ENCODE measurements around the gene SLC17A9. TPM values are rescaled to one million over a fixed set of nuclear protein-coding genes. Genes with fewer than 3 reads are reported as not detected.

Gene SLC17A9
- total RNA-seq, 1 experiment from 2014 or later = 0.17 TPM

GRCh38 chr20:62908971-62909791, 43.3 kb upstream of the SLC17A9 start:
- Histone ChIP-seq H3K27me3 (replicated peaks; ENCODE audit: insufficient read depth, low read depth, low read length, poor library complexity) (no peaks in the 10 kb centered on the region), H3K9me3 (ENCODE audit: low read depth, low read length, poor library complexity, severe bottlenecking) (no peaks in the 10 kb centered on the region), H3K4me3 (ENCODE audit: low read depth, low read length, poor library complexity, severe bottlenecking) (no peak overlapping the region), H3K4me1 (ENCODE audit: insufficient read depth, low read length, poor library complexity, severe bottlenecking) (no peaks in the 10 kb centered on the region), H3K27ac (ENCODE audit: low read depth, low read length, poor library complexity, severe bottlenecking) (no peak overlapping the region), H3K36me3 (ENCODE audit: insufficient read depth, low read length, poor library complexity, severe bottlenecking) (peaks cover 94% of the 10 kb centered on the region)
- intact Hi-C loops (cut with micrococcal nuclease; ENCODE audit: unreplicated experiment) = no loop called here
- no peak for TF ChIP-seq EZH2 (IDR thresholded peaks at IDR 0.05; ENCODE audit: borderline replicate concordance, low read depth, low read length, poor library complexity, severe bottlenecking)
- TF ChIP-seq CTCF (conservative IDR thresholded peaks at IDR 0.05; ENCODE audit: low read depth, low read length) = no peak
- no peak for DNase-seq (ENCODE audit: low spot score)
- no TSS peak for BruUV-seq (replicated peaks)
- POLR2A ChIA-PET (ENCODE audit: low non-redundant PET) = no interaction called here
- CTCF ChIA-PET = no interaction called here

GRCh38 chr20:62910217-62910766, 42.2 kb upstream of the SLC17A9 start:
- TF ChIP-seq EZH2 (IDR thresholded peaks at IDR 0.05; ENCODE audit: borderline replicate concordance, low read depth, low read length, poor library complexity, severe bottlenecking) (no peak), CTCF (conservative IDR thresholded peaks at IDR 0.05; ENCODE audit: low read depth, low read length) (no peak)
- no TSS peak for BruUV-seq (replicated peaks)
- no peaks in the 10 kb centered on the region for H3K9me3 ChIP-seq (ENCODE audit: low read depth, low read length, poor library complexity, severe bottlenecking)
- H3K4me1 ChIP-seq (ENCODE audit: insufficient read depth, low read length, poor library complexity, severe bottlenecking) = peaks cover 5% of the 10 kb centered on the region
- POLR2A ChIA-PET (ENCODE audit: low non-redundant PET) = no interaction called here
- no peak overlapping the region for H3K27ac ChIP-seq (ENCODE audit: low read depth, low read length, poor library complexity, severe bottlenecking)
- H3K27me3 ChIP-seq (replicated peaks; ENCODE audit: insufficient read depth, low read depth, low read length, poor library complexity) = no peaks in the 10 kb centered on the region
- intact Hi-C loops (cut with micrococcal nuclease; ENCODE audit: unreplicated experiment) = no loop called here
- H3K4me3 ChIP-seq (ENCODE audit: low read depth, low read length, poor library complexity, severe bottlenecking) = no peak overlapping the region
- CTCF ChIA-PET = no interaction called here
- DNase-seq (ENCODE audit: low spot score) = no peak
- H3K36me3 ChIP-seq (ENCODE audit: insufficient read depth, low read length, poor library complexity, severe bottlenecking) = peaks cover 82% of the 10 kb centered on the region

GRCh38 chr20:62910777-62911497, 41.6 kb upstream of the SLC17A9 start:
- intact Hi-C loops (cut with micrococcal nuclease; ENCODE audit: unreplicated experiment) = no loop called here
- no peak overlapping the region for H3K27ac ChIP-seq (ENCODE audit: low read depth, low read length, poor library complexity, severe bottlenecking)
- no peaks in the 10 kb centered on the region for H3K27me3 ChIP-seq (replicated peaks; ENCODE audit: insufficient read depth, low read depth, low read length, poor library complexity)
- peaks cover 12% of the 10 kb centered on the region for H3K4me1 ChIP-seq (ENCODE audit: insufficient read depth, low read length, poor library complexity, severe bottlenecking)
- ChIA-PET CTCF (no interaction called here), POLR2A (ENCODE audit: low non-redundant PET) (no interaction called here)
- peaks cover 76% of the 10 kb centered on the region for H3K36me3 ChIP-seq (ENCODE audit: insufficient read depth, low read length, poor library complexity, severe bottlenecking)
- no TSS peak for BruUV-seq (replicated peaks)
- no peak overlapping the region for H3K4me3 ChIP-seq (ENCODE audit: low read depth, low read length, poor library complexity, severe bottlenecking)
- TF ChIP-seq CTCF (conservative IDR thresholded peaks at IDR 0.05; ENCODE audit: low read depth, low read length) (no peak), EZH2 (IDR thresholded peaks at IDR 0.05; ENCODE audit: borderline replicate concordance, low read depth, low read length, poor library complexity, severe bottlenecking) (no peak)
- no peaks in the 10 kb centered on the region for H3K9me3 ChIP-seq (ENCODE audit: low read depth, low read length, poor library complexity, severe bottlenecking)
- no peak for DNase-seq (ENCODE audit: low spot score)

Data from A673 (cell line).